ENCODE measurements around the gene JPH3.

- TF ChIP-seq, protein P1, sequence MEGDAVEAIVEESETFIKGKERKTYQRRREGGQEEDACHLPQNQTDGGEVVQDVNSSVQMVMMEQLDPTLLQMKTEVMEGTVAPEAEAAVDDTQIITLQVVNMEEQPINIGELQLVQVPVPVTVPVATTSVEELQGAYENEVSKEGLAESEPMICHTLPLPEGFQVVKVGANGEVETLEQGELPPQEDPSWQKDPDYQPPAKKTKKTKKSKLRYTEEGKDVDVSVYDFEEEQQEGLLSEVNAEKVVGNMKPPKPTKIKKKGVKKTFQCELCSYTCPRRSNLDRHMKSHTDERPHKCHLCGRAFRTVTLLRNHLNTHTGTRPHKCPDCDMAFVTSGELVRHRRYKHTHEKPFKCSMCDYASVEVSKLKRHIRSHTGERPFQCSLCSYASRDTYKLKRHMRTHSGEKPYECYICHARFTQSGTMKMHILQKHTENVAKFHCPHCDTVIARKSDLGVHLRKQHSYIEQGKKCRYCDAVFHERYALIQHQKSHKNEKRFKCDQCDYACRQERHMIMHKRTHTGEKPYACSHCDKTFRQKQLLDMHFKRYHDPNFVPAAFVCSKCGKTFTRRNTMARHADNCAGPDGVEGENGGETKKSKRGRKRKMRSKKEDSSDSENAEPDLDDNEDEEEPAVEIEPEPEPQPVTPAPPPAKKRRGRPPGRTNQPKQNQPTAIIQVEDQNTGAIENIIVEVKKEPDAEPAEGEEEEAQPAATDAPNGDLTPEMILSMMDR (IDR thresholded peaks at IDR 0.05): no peak
- TF ChIP-seq EP300 (IDR thresholded peaks at IDR 0.05): no peak
Measured at GRCh38 chr16:87675111-87675719, 72.9 kb downstream of the JPH3 start.

Measured in sigmoid colon (tissue), 4 donors.